ENCODE results near the gene RNF208.

Gene RNF208

GRCh38 chr9:137175345-137175961 lies 46.6 kb downstream of the RNF208 start:
- DNase-seq (ENCODE audit: low read depth) = no peak

- no peak for DNase-seq (ENCODE audit: low read depth)
Measured at GRCh38 chr9:137174722-137175293, 47.2 kb downstream of the RNF208 start.

- DNase-seq (ENCODE audit: low read depth) = no peak
Measured at GRCh38 chr9:137173796-137174664, 48.0 kb downstream of the RNF208 start.

- DNase-seq (ENCODE audit: low read depth) = no peak
Measured at GRCh38 chr9:137172901-137173795, 48.9 kb downstream of the RNF208 start.

- DNase-seq (ENCODE audit: low read depth) = no peak
Measured at GRCh38 chr9:137171149-137171900, 50.7 kb downstream of the RNF208 start.

- no peak for DNase-seq (ENCODE audit: low read depth)
Measured at GRCh38 chr9:137170486-137171148, 51.4 kb downstream of the RNF208 start.
